Natural killer cell (primary cell): Measurements from ENCODE around the gene CALML5. TPM values are rescaled to one million over a fixed set of nuclear protein-coding genes. Genes with fewer than 3 reads are reported as not detected.

Experiments used
- ATAC-seq, 3 donors: fragments of 150-1000 bp in 2 of 3; fragments of 200-7000 bp in 1 of 3; cut with Tn5 transposase; 1 replicate in 1 of 3; 2 replicates in 2 of 3; pipeline ENCODE4 v1.10.0; 2021; ENCODE audit warnings: mild to moderate bottlenecking in 2 of 3, moderate library complexity in 2 of 3
- DNase-seq, 2 donors: peaks; one replicate each; pipeline versions ENCODE4 v3.0.0 to v3.0.0-alpha.2; 2013 to 2021; ENCODE audit warnings: mixed read lengths in 1 of 2
- H3K27ac ChIP-seq: one replicate; pipeline ENCODE4 v1.5.1; 2013; ENCODE audit warnings: mild to moderate bottlenecking, low read length
- H3K27me3 ChIP-seq: one replicate; pipeline ENCODE4 v1.6.1; 2013; ENCODE audit warnings: low read length; ENCODE audit not compliant: control insufficient read depth, insufficient read depth
- H3K36me3 ChIP-seq: one replicate; pipeline ENCODE4 v1.6.1; 2013; ENCODE audit warnings: low read length; ENCODE audit not compliant: control insufficient read depth, insufficient read depth
- H3K4me1 ChIP-seq: one replicate; pipeline ENCODE4 v1.6.1; 2013; ENCODE audit warnings: low read length; ENCODE audit not compliant: control insufficient read depth, insufficient read depth
- H3K4me3 ChIP-seq: one replicate; pipeline ENCODE4 v1.5.1; 2013; ENCODE audit warnings: low read length
- H3K9me3 ChIP-seq: one replicate; pipeline ENCODE4 v1.6.1; 2013; ENCODE audit warnings: low read length; ENCODE audit not compliant: control insufficient read depth, insufficient read depth
- H3K27ac Mint-ChIP-seq, 2 donors: one replicate each; pipeline ENCODE4 v1.8.0; 2022; ENCODE audit warnings: mild to moderate bottlenecking in 2 of 2, mixed read lengths in 2 of 2, moderate library complexity in 1 of 2
- H3K27me3 Mint-ChIP-seq, 2 donors: one replicate each; pipeline ENCODE4 v1.8.0; 2022; ENCODE audit warnings: low read depth in 2 of 2, mixed read lengths in 2 of 2
- H3K36me3 Mint-ChIP-seq: one replicate; pipeline ENCODE4 v1.8.0; 2022; ENCODE audit warnings: mixed read lengths
- H3K4me1 Mint-ChIP-seq, 2 donors: one replicate each; pipeline ENCODE4 v1.8.0; 2022; ENCODE audit warnings: mixed read lengths in 2 of 2
- H3K4me3 Mint-ChIP-seq: one replicate; pipeline ENCODE4 v1.8.0; 2022; ENCODE audit warnings: mild to moderate bottlenecking, moderate library complexity, mixed read lengths
- H3K9me3 Mint-ChIP-seq, 2 donors: one replicate each; pipeline ENCODE4 v1.8.0; 2022; ENCODE audit warnings: mixed read lengths in 2 of 2
- CTCF ChIP-seq: fragments of 200-600 bp; IDR thresholded peaks from one replicate; pipeline ENCODE4 v1.8.0; 2022; ENCODE audit warnings: antibody characterized with exemption
- WGBS: methylation state at CpG from one replicate; pipeline ENCODE4 v1.1.7; 2013; ENCODE audit warnings: missing lambda C conversion rate; ENCODE audit not compliant: insufficient coverage; 5-methylcytosine and 5-hydroxymethylcytosine counted together
- intact Hi-C: fragments of 100-400 bp; cut with micrococcal nuclease; formaldehyde crosslinking; loops from one replicate; pipeline ENCODE4 v1.14.2; 2022
- total RNA-seq, 4 donors: library from RNA; stranded (reverse); fragments of 120-200 nt in 1 of 4; gene quantifications; one replicate each; pipeline versions ENCODE4 v1.2.3 to v1.2.4, GENCODE V29; 2013 to 2022

Gene CALML5
- total RNA-seq, 3 donors from 2014 or later (not counting 1 experiment from before 2014, with no cell fraction given): not detected

- no peak for TF ChIP-seq CTCF
- no peak overlapping the region for H3K4me3 ChIP-seq
- 93% methylated on average over 18 of the region's 18 CpGs for WGBS
- no peaks in the 10 kb centered on the region for H3K36me3 ChIP-seq
- no peak overlapping the region for H3K27ac Mint-ChIP-seq
- no peaks in the 10 kb centered on the region for H3K36me3 Mint-ChIP-seq
- no peak for DNase-seq
- no peak for ATAC-seq
- intact Hi-C loops: no loop called here
- H3K9me3 Mint-ChIP-seq: no peaks in the 10 kb centered on the region
- peaks cover 0 to 10% of the 10 kb centered on the region in 2 donors for H3K27me3 Mint-ChIP-seq
- H3K4me1 Mint-ChIP-seq: no peaks in the 10 kb centered on the region
- no peak overlapping the region for H3K4me3 Mint-ChIP-seq
- no peak overlapping the region for H3K27ac ChIP-seq
- no peaks in the 10 kb centered on the region for H3K4me1 ChIP-seq
- H3K9me3 ChIP-seq: no peaks in the 10 kb centered on the region
- peaks cover 2% of the 10 kb centered on the region for H3K27me3 ChIP-seq
Measured at GRCh38 chr10:5508161-5508604, 8.8 kb upstream of the CALML5 start.

- Mint-ChIP-seq H3K4me3 (no peak overlapping the region), H3K27ac (no peak overlapping the region), H3K9me3 (no peaks in the 10 kb centered on the region), H3K36me3 (no peaks in the 10 kb centered on the region), H3K27me3 (peaks cover 0 to 15% of the 10 kb centered on the region in 2 donors), H3K4me1 (no peaks in the 10 kb centered on the region)
- H3K36me3 ChIP-seq: no peaks in the 10 kb centered on the region
- WGBS: 93% methylated on average over 14 of the region's 14 CpGs
- no peak overlapping the region for H3K4me3 ChIP-seq
- no peak for ATAC-seq
- intact Hi-C loops: no loop called here
- H3K27ac ChIP-seq: no peak overlapping the region
- no peaks in the 10 kb centered on the region for H3K4me1 ChIP-seq
- DNase-seq: no peak
- TF ChIP-seq CTCF: no peak
- peaks cover 2% of the 10 kb centered on the region for H3K27me3 ChIP-seq
- no peaks in the 10 kb centered on the region for H3K9me3 ChIP-seq
Measured at GRCh38 chr10:5507649-5508131, 8.3 kb upstream of the CALML5 start.

- Mint-ChIP-seq H3K36me3 (no peaks in the 10 kb centered on the region), H3K27me3 (peaks cover 0 to 16% of the 10 kb centered on the region in 2 donors), H3K27ac (no peak overlapping the region), H3K4me3 (no peak overlapping the region), H3K4me1 (no peaks in the 10 kb centered on the region), H3K9me3 (no peaks in the 10 kb centered on the region)
- H3K27me3 ChIP-seq: peaks cover 2% of the 10 kb centered on the region
- 81% methylated on average over 19 of the region's 19 CpGs for WGBS
- DNase-seq (no peak), ATAC-seq (no peak)
- TF ChIP-seq CTCF: no peak
- no peaks in the 10 kb centered on the region for H3K36me3 ChIP-seq
- no peaks in the 10 kb centered on the region for H3K9me3 ChIP-seq
- no peaks in the 10 kb centered on the region for H3K4me1 ChIP-seq
- no peak overlapping the region for H3K4me3 ChIP-seq
- no peak overlapping the region for H3K27ac ChIP-seq
- intact Hi-C loops: no loop called here
Measured at GRCh38 chr10:5506751-5507648, 7.6 kb upstream of the CALML5 start.
